Measurements from ENCODE around the gene BBS7. TPM values are rescaled to one million over a fixed set of nuclear protein-coding genes. Genes with fewer than 3 reads are reported as not detected.

Gene BBS7
- total and polyA plus RNA-seq, 2 experiments from 2014 or later: 14.8 to 30.8 TPM

- no peak; the same call in 2 of the 3 replicates for ATAC-seq
- Mint-ChIP-seq H3K4me1 (no peaks in the 10 kb centered on the region; the same call in 2 of the 3 replicates), H3K36me3 (ENCODE audit: low read depth) (no peaks in the 10 kb centered on the region), H3K9me3 (no peaks in the 10 kb centered on the region), H3K27me3 (ENCODE audit: insufficient read depth, low read depth, poor library complexity) (no peaks in the 10 kb centered on the region), H3K4me3 (no peak overlapping the region), H3K27ac (no peak overlapping the region)
- peak overlapping the region; percentile 15; the same call in 1 of the 2 replicates for H2AFZ ChIP-seq
- H3K27ac ChIP-seq (ENCODE audit: low read depth): no peak overlapping the region
- no peaks in the 10 kb centered on the region for H4K20me1 ChIP-seq (replicated peaks; ENCODE audit: insufficient read depth)
- H3K79me2 ChIP-seq (replicated peaks; ENCODE audit: insufficient read depth): no peaks in the 10 kb centered on the region
- H3K36me3 ChIP-seq (ENCODE audit: insufficient read depth): no peaks in the 10 kb centered on the region
- TF ChIP-seq ZNF462 (CRISPR knock-in tag; IDR thresholded peaks at IDR 0.05) (no peak), STAT1 (IDR thresholded peaks at IDR 0.05; ENCODE audit: unreplicated experiment) (no peak), ZNF331 (CRISPR knock-in tag; IDR thresholded peaks at IDR 0.05; ENCODE audit: low read depth) (no peak), JUNB (IDR thresholded peaks at IDR 0.05; ENCODE audit: unreplicated experiment) (no peak), NANOG (IDR thresholded peaks at IDR 0.05; ENCODE audit: borderline replicate concordance) (no peak), CTCF (conservative IDR thresholded peaks at IDR 0.05; ENCODE audit: low read depth in 2 of 2) (no peak), EZH2 (IDR thresholded peaks at IDR 0.05; ENCODE audit: low read depth, unreplicated experiment) (no peak), ZNF114 (CRISPR knock-in tag; IDR thresholded peaks at IDR 0.05) (no peak), REST (IDR thresholded peaks at IDR 0.05; ENCODE audit: unreplicated experiment) (no peak), CREB1 (CRISPR knock-in tag; IDR thresholded peaks at IDR 0.05; ENCODE audit: low read depth) (no peak)
- no peak overlapping the region for H3K4me2 ChIP-seq
- H3F3A ChIP-seq (replicated peaks; ENCODE audit: low read depth): no peaks in the 10 kb centered on the region
- H3K9me2 ChIP-seq (ENCODE audit: insufficient read depth): no peaks in the 10 kb centered on the region
- no peak overlapping the region for H3K4me3 ChIP-seq
- no peaks in the 10 kb centered on the region for H3K27me3 ChIP-seq (ENCODE audit: insufficient read depth)
- no peak for DNase-seq (ENCODE audit: low spot score)
- no peaks in the 10 kb centered on the region for H3K4me1 ChIP-seq (ENCODE audit: insufficient read depth)
Measured at GRCh38 chr4:121877041-121877773, 6.9 kb upstream of the BBS7 start.
